GM12874 (cell line): Measurements from ENCODE around the gene HINT1.

Source experiments
- CTCF ChIP-seq: IDR thresholded peaks from 2 replicates; pipeline ENCODE4 v1.5.1; 2011; ENCODE audit warnings: low read depth, mild to moderate bottlenecking, control low read depth, low read length, moderate library complexity; ENCODE audit not compliant: insufficient read depth

HINT1 gene

GRCh38 chr5:131169810-131170539, 4.9 kb upstream of the HINT1 start:
- no peak for TF ChIP-seq CTCF

- no peak for TF ChIP-seq CTCF
These were observed 2.6 kb upstream of the HINT1 start for GRCh38 chr5:131167615-131168014.

GRCh38 chr5:131164191-131165118, 601 bp downstream of the HINT1 start:
- TF ChIP-seq CTCF: peak; percentile 38

GRCh38 chr5:131163276-131164119, 1.6 kb downstream of the HINT1 start:
- no peak for TF ChIP-seq CTCF

GRCh38 chr5:131160134-131160533, 4.9 kb downstream of the HINT1 start:
- no peak for TF ChIP-seq CTCF

GRCh38 chr5:131156957-131157356, 8.1 kb downstream of the HINT1 start:
- no peak for TF ChIP-seq CTCF

- TF ChIP-seq CTCF: no peak
These were observed 8.7 kb downstream of the HINT1 start for GRCh38 chr5:131156385-131156784.
